Epithelial cell of esophagus (primary cell): ENCODE measurements around the gene GAPDH.
"Not testable (repeated sequence)": the region's sequence is repeated elsewhere in the genome, so short reads cannot be mapped to it uniquely, and the experiment has no call there.

Experiments used
- DNase-seq: peaks from one replicate; pipeline ENCODE4 v3.0.0; 2010; ENCODE audit warnings: low read depth
- H3K4me3 ChIP-seq: 2 replicates; pipeline ENCODE4 v1.5.1; 2011; ENCODE audit warnings: mild to moderate bottlenecking, low read length, control low read depth
- TF ChIP-seq, protein P1 (sequence below): IDR thresholded peaks from 2 replicates; pipeline ENCODE4 v1.5.1; 2011; ENCODE audit warnings: low read depth, mild to moderate bottlenecking, low read length, control low read depth, inconsistent platforms; ENCODE audit not compliant: insufficient read depth; ENCODE audit errors: missing control alignments

The GAPDH gene

GRCh38 chr12:6574576-6575295, 40.4 kb downstream of the GAPDH start:
- TF ChIP-seq, protein P1, sequence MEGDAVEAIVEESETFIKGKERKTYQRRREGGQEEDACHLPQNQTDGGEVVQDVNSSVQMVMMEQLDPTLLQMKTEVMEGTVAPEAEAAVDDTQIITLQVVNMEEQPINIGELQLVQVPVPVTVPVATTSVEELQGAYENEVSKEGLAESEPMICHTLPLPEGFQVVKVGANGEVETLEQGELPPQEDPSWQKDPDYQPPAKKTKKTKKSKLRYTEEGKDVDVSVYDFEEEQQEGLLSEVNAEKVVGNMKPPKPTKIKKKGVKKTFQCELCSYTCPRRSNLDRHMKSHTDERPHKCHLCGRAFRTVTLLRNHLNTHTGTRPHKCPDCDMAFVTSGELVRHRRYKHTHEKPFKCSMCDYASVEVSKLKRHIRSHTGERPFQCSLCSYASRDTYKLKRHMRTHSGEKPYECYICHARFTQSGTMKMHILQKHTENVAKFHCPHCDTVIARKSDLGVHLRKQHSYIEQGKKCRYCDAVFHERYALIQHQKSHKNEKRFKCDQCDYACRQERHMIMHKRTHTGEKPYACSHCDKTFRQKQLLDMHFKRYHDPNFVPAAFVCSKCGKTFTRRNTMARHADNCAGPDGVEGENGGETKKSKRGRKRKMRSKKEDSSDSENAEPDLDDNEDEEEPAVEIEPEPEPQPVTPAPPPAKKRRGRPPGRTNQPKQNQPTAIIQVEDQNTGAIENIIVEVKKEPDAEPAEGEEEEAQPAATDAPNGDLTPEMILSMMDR = no peak
- DNase-seq = no peak
- no peak overlapping the region for H3K4me3 ChIP-seq

DNA sequence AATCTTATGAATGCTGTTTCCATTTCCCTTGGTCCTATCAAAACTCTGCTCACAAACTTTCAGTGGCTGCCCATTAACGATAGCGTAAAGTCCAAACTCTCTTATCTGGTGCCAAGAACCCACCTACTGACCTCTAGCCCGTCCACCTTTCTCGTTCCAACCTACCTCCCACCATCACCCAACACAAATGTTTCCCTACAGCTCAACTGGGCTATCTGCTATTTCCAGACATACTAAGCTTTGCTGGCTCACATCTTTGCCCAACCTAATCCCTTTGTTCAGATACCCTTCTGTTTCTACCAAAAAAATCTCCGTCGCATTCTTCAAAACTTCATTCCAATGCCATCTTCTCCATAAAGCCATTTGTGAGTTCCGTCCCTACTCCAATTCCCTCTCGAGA, 41.3 kb downstream of the GAPDH start:
- TF ChIP-seq, protein P1 = no peak
- no peak overlapping the region for H3K4me3 ChIP-seq
- no peak for DNase-seq

DNA sequence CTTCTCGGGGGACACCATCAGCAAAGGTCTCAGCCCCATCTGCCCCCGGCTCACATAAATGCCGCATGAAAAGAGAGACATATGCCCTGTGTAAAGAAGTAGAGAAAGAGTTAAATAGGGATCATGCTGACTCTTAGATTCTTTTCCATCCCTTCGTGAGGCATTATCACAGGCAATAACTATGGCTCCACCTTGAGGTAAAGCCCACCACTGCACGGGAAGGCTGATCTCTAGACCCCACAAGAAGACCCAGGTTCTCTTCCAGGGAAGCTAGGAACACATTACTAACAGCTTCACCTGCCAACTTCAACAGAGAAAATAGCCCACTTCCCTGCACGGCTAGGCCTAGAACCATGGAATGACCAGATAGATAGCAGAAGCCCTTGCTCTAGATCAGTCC, 47.9 kb downstream of the GAPDH start:
- DNase-seq = no peak
- TF ChIP-seq, protein P1 = no peak
- no peak overlapping the region for H3K4me3 ChIP-seq

DNA sequence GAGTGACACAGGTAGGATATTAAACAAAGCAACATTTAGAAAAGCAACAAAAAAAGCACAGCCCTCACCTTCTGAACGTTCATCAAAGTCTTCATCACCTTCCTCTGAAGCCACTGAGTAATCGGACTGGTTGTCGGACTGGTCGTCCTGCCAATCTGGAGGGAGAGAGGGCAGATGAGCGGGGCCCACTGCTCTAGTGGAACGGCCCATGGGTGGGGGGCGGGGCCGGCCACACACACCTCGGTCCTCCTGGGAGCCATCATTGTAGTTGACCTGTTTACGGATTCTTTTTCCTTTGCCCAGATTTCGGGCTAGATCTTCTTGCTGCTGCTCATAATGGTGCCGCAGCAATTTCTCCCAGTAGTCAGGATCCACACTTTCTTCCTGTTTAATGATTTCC, 48.6 kb downstream of the GAPDH start:
- no peak for DNase-seq
- TF ChIP-seq, protein P1 = no peak
- H3K4me3 ChIP-seq = no peak overlapping the region

DNA sequence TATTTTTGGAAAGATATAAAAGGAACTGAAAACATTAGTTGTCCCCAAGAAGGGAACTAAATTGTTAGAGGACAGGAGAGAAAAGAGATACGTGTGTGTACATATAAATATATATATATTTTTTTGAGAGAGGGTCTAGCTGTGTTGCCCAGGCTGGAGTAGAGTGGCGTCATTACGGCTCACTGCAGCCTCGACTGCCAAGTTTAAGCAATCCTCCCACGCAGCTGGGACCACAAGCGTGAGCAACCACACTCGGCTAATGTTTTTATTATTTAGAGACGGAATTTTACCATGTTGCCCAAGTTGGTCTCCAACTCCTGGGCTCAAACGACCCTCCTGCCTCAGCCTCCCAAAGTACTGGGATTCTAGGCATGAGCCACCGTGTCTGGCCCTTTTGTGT, 50.0 kb downstream of the GAPDH start:
- no peak overlapping the region for H3K4me3 ChIP-seq
- no peak for DNase-seq
- TF ChIP-seq, protein P1 = no peak

- not testable (repeated sequence) for DNase-seq, H3K4me3 ChIP-seq
Measured at GRCh38 chr12:6586569-6586968, 52.3 kb downstream of the GAPDH start.
